C4-2B (cell line): Measurements from ENCODE around the gene ADD3.

ENCODE experiments used
- ZFX ChIP-seq: fragments of 450-650 bp; IDR thresholded peaks from 2 replicates; pipeline ENCODE4 v1.6.1; 2017
- TF ChIP-seq, protein P1 (sequence below): fragments of 450-650 bp; conservative IDR thresholded peaks from 2 replicates; pipeline ENCODE4 v1.5.1; 2017; ENCODE audit warnings: mild to moderate bottlenecking

DNA sequence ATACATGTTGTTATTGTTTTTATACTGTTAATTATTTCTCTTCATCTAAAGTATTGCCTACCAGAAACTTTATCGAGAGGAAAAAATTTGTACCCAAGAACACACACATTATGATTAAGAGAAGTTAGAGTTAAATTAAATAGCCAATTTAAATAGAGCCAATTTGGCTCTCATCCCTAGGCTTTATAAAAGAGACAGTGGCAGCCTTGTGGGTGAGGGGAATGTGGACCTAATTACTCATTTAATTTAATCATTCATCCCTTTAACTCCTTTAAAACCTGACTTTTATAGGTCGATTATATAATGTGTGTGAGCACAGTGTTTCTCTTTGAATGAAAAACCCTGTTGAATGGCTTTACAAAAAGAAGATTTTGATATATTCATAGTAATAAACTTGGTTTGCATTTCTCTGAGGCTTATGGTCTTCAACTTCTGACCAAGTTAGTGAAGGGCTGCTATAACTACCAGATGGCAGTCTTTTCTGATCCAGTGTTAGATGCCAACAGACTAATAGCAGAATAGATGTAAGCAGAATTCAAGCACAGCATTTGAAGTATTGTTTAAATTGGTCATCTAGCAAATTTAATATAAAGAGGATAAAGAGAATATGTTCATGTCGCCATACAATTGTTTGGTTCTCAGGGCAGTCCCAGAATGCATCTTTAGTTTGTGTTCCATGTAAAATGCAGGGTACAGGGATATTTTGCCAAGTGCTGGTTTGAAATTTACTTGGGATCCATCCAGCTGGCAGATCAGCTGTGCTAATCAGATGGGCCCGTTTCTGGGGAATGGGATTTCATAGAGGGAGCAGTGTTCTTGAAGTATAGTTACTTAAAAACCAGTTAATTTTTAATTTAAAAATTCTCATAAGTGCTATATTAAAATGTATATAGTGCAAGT, 25.3 kb downstream of the ADD3 start:
- TF ChIP-seq, protein P1, sequence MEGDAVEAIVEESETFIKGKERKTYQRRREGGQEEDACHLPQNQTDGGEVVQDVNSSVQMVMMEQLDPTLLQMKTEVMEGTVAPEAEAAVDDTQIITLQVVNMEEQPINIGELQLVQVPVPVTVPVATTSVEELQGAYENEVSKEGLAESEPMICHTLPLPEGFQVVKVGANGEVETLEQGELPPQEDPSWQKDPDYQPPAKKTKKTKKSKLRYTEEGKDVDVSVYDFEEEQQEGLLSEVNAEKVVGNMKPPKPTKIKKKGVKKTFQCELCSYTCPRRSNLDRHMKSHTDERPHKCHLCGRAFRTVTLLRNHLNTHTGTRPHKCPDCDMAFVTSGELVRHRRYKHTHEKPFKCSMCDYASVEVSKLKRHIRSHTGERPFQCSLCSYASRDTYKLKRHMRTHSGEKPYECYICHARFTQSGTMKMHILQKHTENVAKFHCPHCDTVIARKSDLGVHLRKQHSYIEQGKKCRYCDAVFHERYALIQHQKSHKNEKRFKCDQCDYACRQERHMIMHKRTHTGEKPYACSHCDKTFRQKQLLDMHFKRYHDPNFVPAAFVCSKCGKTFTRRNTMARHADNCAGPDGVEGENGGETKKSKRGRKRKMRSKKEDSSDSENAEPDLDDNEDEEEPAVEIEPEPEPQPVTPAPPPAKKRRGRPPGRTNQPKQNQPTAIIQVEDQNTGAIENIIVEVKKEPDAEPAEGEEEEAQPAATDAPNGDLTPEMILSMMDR: no peak
- TF ChIP-seq ZFX: no peak
